Activated T-helper 2 cell treated with anti-CD3 and anti-CD28 coated beads, Interferon-gamma antibody, Interleukin-2, Interleukin-4, amounts not matched to agents 10 μg/mL and 5 μg/mL and 100 μg/mL, durations not matched to agents 14 hours and 24 hours and 36 hours (primary cell): ENCODE measurements around the gene HOPX. TPM values are rescaled to one million over a fixed set of nuclear protein-coding genes. Genes with fewer than 3 reads are reported as not detected.
"Not testable (repeated sequence)": the region's sequence is repeated elsewhere in the genome, so short reads cannot be mapped to it uniquely, and the experiment has no call there.

Experiments
- DNase-seq: peaks from one replicate; pipeline ENCODE4 v3.0.0; 2021; ENCODE audit warnings: low spot score
- H3K27ac Mint-ChIP-seq: one replicate; pipeline ENCODE4 v1.8.0; 2021; ENCODE audit warnings: mixed read lengths
- H3K27me3 Mint-ChIP-seq: one replicate; pipeline ENCODE4 v1.8.0; 2021; ENCODE audit warnings: low read depth, mixed read lengths
- H3K36me3 Mint-ChIP-seq: one replicate; pipeline ENCODE4 v1.8.0; 2021; ENCODE audit warnings: low read depth, mixed read lengths
- H3K4me1 Mint-ChIP-seq: one replicate; pipeline ENCODE4 v1.8.0; 2021; ENCODE audit warnings: low read depth, mixed read lengths
- H3K4me3 Mint-ChIP-seq: one replicate; pipeline ENCODE4 v1.8.0; 2021; ENCODE audit warnings: low read depth, mild to moderate bottlenecking, moderate library complexity, mixed read lengths
- H3K9me3 Mint-ChIP-seq: one replicate; pipeline ENCODE4 v1.8.0; 2021; ENCODE audit warnings: mixed read lengths
- intact Hi-C: fragments of 100-400 bp; cut with micrococcal nuclease; formaldehyde crosslinking; loops from one replicate; pipeline ENCODE4 v1.15.1; 2023
- total RNA-seq: library from RNA; stranded (reverse); gene quantifications from 2 replicates; pipeline ENCODE4 v1.2.3, GENCODE V29; 2022

Gene HOPX
- total RNA-seq, 1 donor from 2014 or later = 58.8 TPM

GRCh38 chr4:56610170-56610569, 70.9 kb downstream of the HOPX start:
- H3K36me3 Mint-ChIP-seq, H3K4me3 Mint-ChIP-seq, H3K9me3 Mint-ChIP-seq, DNase-seq, intact Hi-C loops, H3K4me1 Mint-ChIP-seq, H3K27ac Mint-ChIP-seq: not testable (repeated sequence)
- peaks cover 10% of the 10 kb centered on the region for H3K27me3 Mint-ChIP-seq

- Mint-ChIP-seq H3K4me3 (no peak overlapping the region), H3K27me3 (peaks cover 10% of the 10 kb centered on the region), H3K27ac (no peak overlapping the region), H3K4me1 (no peaks in the 10 kb centered on the region), H3K36me3 (no peaks in the 10 kb centered on the region), H3K9me3 (no peaks in the 10 kb centered on the region)
- intact Hi-C loops = no loop called here
- no peak for DNase-seq
Observed at GRCh38 chr4:56607926-56608325, 73.2 kb downstream of the HOPX start.

- Mint-ChIP-seq H3K4me3 (no peak overlapping the region), H3K36me3 (no peaks in the 10 kb centered on the region), H3K27ac (no peak overlapping the region), H3K27me3 (peaks cover 10% of the 10 kb centered on the region), H3K4me1 (no peaks in the 10 kb centered on the region), H3K9me3 (no peaks in the 10 kb centered on the region)
- intact Hi-C loops = no loop called here
- DNase-seq = no peak
Observed at GRCh38 chr4:56606385-56606784, 74.7 kb downstream of the HOPX start.

- H3K4me3 Mint-ChIP-seq, intact Hi-C loops, H3K9me3 Mint-ChIP-seq, H3K36me3 Mint-ChIP-seq, H3K27me3 Mint-ChIP-seq, H3K27ac Mint-ChIP-seq, DNase-seq, H3K4me1 Mint-ChIP-seq: not testable (repeated sequence)
Observed at GRCh38 chr4:56605464-56605863, 75.6 kb downstream of the HOPX start.

GRCh38 chr4:56603297-56603696, 77.8 kb downstream of the HOPX start:
- no peak for DNase-seq
- no peak overlapping the region for H3K4me3 Mint-ChIP-seq

More at GRCh38 chr4:56603297-56603696, 77.8 kb downstream of the HOPX start:
- H3K27me3 Mint-ChIP-seq = peaks cover 6% of the 10 kb centered on the region
- no peak overlapping the region for H3K27ac Mint-ChIP-seq
- no peaks in the 10 kb centered on the region for H3K4me1 Mint-ChIP-seq
- H3K36me3 Mint-ChIP-seq = no peaks in the 10 kb centered on the region
- no peaks in the 10 kb centered on the region for H3K9me3 Mint-ChIP-seq
- intact Hi-C loops = no loop called here

Other genes with a start within 250 kb of the HOPX start
- 43.4 and 46.2 TPM in 2 replicates for gene PPAT, start 245.7 kb downstream of the HOPX start, total RNA-seq
- gene PAICS, start 245.0 kb downstream of the HOPX start, total RNA-seq = 320 and 328 TPM in 2 replicates
- gene SRP72, start 213.7 kb downstream of the HOPX start, total RNA-seq = 187 and 191 TPM in 2 replicates
- not detected in 2 replicates for gene ARL9, start 175.5 kb downstream of the HOPX start, total RNA-seq
- 0.75 TPM in 1 of 2 replicates, not detected in the other for gene SPINK2, start 140.4 kb upstream of the HOPX start, total RNA-seq
- 44.5 and 47.7 TPM in 2 replicates for gene REST, start 226.6 kb upstream of the HOPX start, total RNA-seq